Ovary (tissue), 3 donors: ENCODE measurements around the gene TEX19.

Experiments
- EP300 ChIP-seq: sonication (generic); formaldehyde crosslinking; IDR thresholded peaks from one replicate; pipeline ENCODE4 v1.6.1; 2017; ENCODE audit warnings: antibody characterized with exemption
- POLR2A ChIP-seq: fragments of 450-650 bp; IDR thresholded peaks from one replicate; pipeline ENCODE4 v1.6.1; 2017; ENCODE audit warnings: antibody characterized with exemption, mild to moderate bottlenecking, moderate library complexity
- TF ChIP-seq, protein P1 (sequence below), 3 donors: fragments of 450-650 bp in 2 of 3; fragments of 200-600 bp in 1 of 3; IDR thresholded peaks; one replicate each; pipeline versions ENCODE4 v1.5.1 to v1.8.0; 2016 to 2022; ENCODE audit warnings: antibody characterized with exemption in 3 of 3, mild to moderate bottlenecking in 1 of 3
- donor health status: DM: no; HTN: no; CAD: no.

DNA sequence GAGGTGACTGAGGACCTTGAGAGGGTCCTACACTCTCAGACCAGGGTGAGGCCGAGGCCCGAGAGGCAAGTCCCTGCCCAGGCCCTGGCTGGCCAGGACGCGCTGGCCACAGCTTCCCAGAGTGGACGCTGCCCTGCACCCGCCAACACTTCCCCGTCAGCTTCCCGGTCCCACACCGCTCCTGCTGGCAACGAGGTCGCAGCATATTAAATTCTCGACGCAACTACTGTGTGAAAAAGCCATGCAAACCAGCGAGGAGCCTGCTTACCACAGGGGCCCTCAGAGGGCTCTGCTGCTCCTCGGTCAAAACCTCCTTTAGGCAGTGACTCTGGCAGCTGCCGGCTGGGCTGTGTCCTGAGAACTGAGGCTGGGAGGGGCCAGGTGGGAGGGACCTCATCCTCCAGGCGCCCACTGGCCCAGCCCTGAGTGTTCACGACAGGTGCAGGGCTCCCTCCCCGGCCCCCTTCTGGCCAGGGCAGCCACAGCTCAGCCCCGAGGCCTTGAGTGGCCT lies 2.1 kb upstream of the TEX19 start:
- TF ChIP-seq, protein P1, sequence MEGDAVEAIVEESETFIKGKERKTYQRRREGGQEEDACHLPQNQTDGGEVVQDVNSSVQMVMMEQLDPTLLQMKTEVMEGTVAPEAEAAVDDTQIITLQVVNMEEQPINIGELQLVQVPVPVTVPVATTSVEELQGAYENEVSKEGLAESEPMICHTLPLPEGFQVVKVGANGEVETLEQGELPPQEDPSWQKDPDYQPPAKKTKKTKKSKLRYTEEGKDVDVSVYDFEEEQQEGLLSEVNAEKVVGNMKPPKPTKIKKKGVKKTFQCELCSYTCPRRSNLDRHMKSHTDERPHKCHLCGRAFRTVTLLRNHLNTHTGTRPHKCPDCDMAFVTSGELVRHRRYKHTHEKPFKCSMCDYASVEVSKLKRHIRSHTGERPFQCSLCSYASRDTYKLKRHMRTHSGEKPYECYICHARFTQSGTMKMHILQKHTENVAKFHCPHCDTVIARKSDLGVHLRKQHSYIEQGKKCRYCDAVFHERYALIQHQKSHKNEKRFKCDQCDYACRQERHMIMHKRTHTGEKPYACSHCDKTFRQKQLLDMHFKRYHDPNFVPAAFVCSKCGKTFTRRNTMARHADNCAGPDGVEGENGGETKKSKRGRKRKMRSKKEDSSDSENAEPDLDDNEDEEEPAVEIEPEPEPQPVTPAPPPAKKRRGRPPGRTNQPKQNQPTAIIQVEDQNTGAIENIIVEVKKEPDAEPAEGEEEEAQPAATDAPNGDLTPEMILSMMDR (IDR thresholded peaks at IDR 0.05): no peak
- TF ChIP-seq POLR2A (no peak), EP300 (no peak)
